NCI-H748 treated with DMSO at 0.1 percent for 48 hours (cell line): ENCODE results near the gene C1QTNF3.
A peak's percentile ranks its signal among the peaks of the same experiment; 100 is the strongest.

Source experiments
- DNase-seq: peaks from one replicate; lab custom pipeline; 2025; lab: John Stamatoyannopoulos, UW

C1QTNF3 gene

GRCh38 chr5:33999978-34000377 lies 43.0 kb downstream of the C1QTNF3 start:
- DNase-seq, result no peak

GRCh38 chr5:33997331-33997983 lies 45.6 kb downstream of the C1QTNF3 start:
- peak; percentile 80 for DNase-seq

- DNase-seq, result no peak
These were observed 47.1 kb downstream of the C1QTNF3 start for GRCh38 chr5:33995865-33996264.

- DNase-seq, result no peak
These were observed 48.2 kb downstream of the C1QTNF3 start for GRCh38 chr5:33994845-33995244.

- DNase-seq, result no peak
These were observed 50.1 kb downstream of the C1QTNF3 start for GRCh38 chr5:33992864-33993263.

GRCh38 chr5:33985447-33985846 lies 57.6 kb downstream of the C1QTNF3 start:
- DNase-seq, result no peak

- DNase-seq, result no peak
These were observed 58.3 kb downstream of the C1QTNF3 start, which contains the start of gene SLC45A2 for GRCh38 chr5:33984671-33985124. TSS of gene SLC45A2 (minus strand) at chr5:33984693. CDS start at chr5:33984583, 110 bp downstream.

- no peak for DNase-seq
These were observed 58.8 kb downstream of the C1QTNF3 start for GRCh38 chr5:33984178-33984577.

GRCh38 chr5:33981408-33982162 lies 61.4 kb downstream of the C1QTNF3 start:
- DNase-seq, result no peak

GRCh38 chr5:33980030-33980429 lies 63.0 kb downstream of the C1QTNF3 start:
- no peak for DNase-seq

- no peak for DNase-seq
These were observed 64.7 kb downstream of the C1QTNF3 start for GRCh38 chr5:33978306-33978705.

GRCh38 chr5:33976307-33976706 lies 66.7 kb downstream of the C1QTNF3 start:
- no peak for DNase-seq

- no peak for DNase-seq
These were observed 67.2 kb downstream of the C1QTNF3 start for GRCh38 chr5:33975852-33976251.

GRCh38 chr5:33973271-33973670 lies 69.7 kb downstream of the C1QTNF3 start:
- DNase-seq, result no peak

GRCh38 chr5:33969572-33970452 lies 73.2 kb downstream of the C1QTNF3 start:
- DNase-seq, result peak; percentile 51

GRCh38 chr5:33968211-33969005 lies 74.6 kb downstream of the C1QTNF3 start:
- DNase-seq, result no peak
